Endothelial cell of umbilical vein (primary cell): ENCODE measurements around the gene SLC28A1. TPM values are rescaled to one million over a fixed set of nuclear protein-coding genes. Genes with fewer than 3 reads are reported as not detected.

Experiments
- BruUV-seq: library from RNA; stranded (reverse); fragments of 400-500 nt; replicated peaks from 2 replicates; lab custom pipeline; 2021; lab: Mats Ljungman, UMichigan
- CTCF ChIA-PET: fragments of 300-600, 350-600 bp; sonication (Branson Sonifier 250); formaldehyde crosslinking; loops from one replicate; lab custom pipeline; 2021; ENCODE audit warnings: antibody characterized with exemption, inconsistent platforms; lab: Charles Lee
- POLR2A ChIA-PET: fragments of 300-600, 350-600 bp; sonication (Branson Sonifier 250); formaldehyde crosslinking; loops from one replicate; lab custom pipeline; 2021; ENCODE audit warnings: antibody characterized with exemption, inconsistent platforms; lab: Charles Lee
- DNase-seq: peaks from one replicate; pipeline ENCODE4 v3.0.0-alpha.2; 2011; ENCODE audit warnings: low read depth, low spot score
- FAIRE-seq: peaks from 2 replicates; lab custom pipeline; 2011; peaks lifted over from hg19 to GRCh38; lab: Jason Lieb, UNC
- H2AFZ ChIP-seq: 2 replicates; pipeline ENCODE4 v1.6.0; 2012; ENCODE audit warnings: low read depth, low read length, control low read depth, inconsistent platforms
- H3K27ac ChIP-seq: 2 replicates; pipeline ENCODE4 v1.5.1; 2011; ENCODE audit warnings: low read depth, mild to moderate bottlenecking, control low read depth, low read length, moderate library complexity; ENCODE audit not compliant: insufficient read depth
- H3K27me3 ChIP-seq, 2 experiments: 2 replicates each; pipeline versions ENCODE4 v1.6.0 to v1.6.1; 2011; ENCODE audit warnings: low read length in 2 of 2, mixed read lengths in 1 of 2; ENCODE audit not compliant: control insufficient read depth in 2 of 2, insufficient read depth in 2 of 2
- H3K36me3 ChIP-seq, 2 experiments: 2 replicates in 1 of 2; 3 replicates in 1 of 2; pipeline ENCODE4 v1.5.1; 2011; ENCODE audit warnings: low read length in 2 of 2, mild to moderate bottlenecking in 1 of 2, moderate library complexity in 1 of 2; ENCODE audit not compliant: control insufficient read depth in 2 of 2, insufficient read depth in 2 of 2; ENCODE audit errors: extremely low read depth in 1 of 2
- H3K4me1 ChIP-seq: 3 replicates; pipeline ENCODE4 v1.5.1; 2011; ENCODE audit warnings: mild to moderate bottlenecking, low read length; ENCODE audit not compliant: control insufficient read depth, insufficient read depth; ENCODE audit errors: extremely low read depth
- H3K4me2 ChIP-seq: 2 replicates; pipeline ENCODE4 v1.6.1; 2011; ENCODE audit warnings: low read length, control low read depth, mixed read lengths; ENCODE audit not compliant: insufficient read depth
- H3K4me3 ChIP-seq, 3 experiments: fragments of 200-600 bp in 1 of 3; sonication (generic), shearing (Covaris generic) in 1 of 3; replicated peaks in 1 of 3; 2 replicates each; pipeline ENCODE4 v1.5.1; 2011 to 2016; ENCODE audit warnings: control low read depth in 3 of 3, low read length in 3 of 3, mild to moderate bottlenecking in 2 of 3, inconsistent platforms in 1 of 3, low read depth in 1 of 3, moderate library complexity in 1 of 3; ENCODE audit not compliant: insufficient read depth in 1 of 3
- H3K79me2 ChIP-seq: 2 replicates; pipeline ENCODE4 v1.6.0; 2012; ENCODE audit warnings: low read length, inconsistent platforms; ENCODE audit not compliant: control insufficient read depth, insufficient read depth
- H3K9ac ChIP-seq: replicated peaks from 2 replicates; pipeline ENCODE3; 2011; ENCODE audit warnings: low read length, control low read depth; ENCODE audit not compliant: insufficient read depth; ENCODE audit errors: extremely low read depth
- H3K9me1 ChIP-seq: replicated peaks from 3 replicates; pipeline ENCODE4 v1.6.0; 2011; ENCODE audit warnings: mild to moderate bottlenecking, low read length; ENCODE audit not compliant: control insufficient read depth, insufficient read depth; ENCODE audit errors: extremely low read depth
- H3K9me3 ChIP-seq: replicated peaks from 2 replicates; pipeline ENCODE4 v1.5.1; 2012; ENCODE audit warnings: low read length, inconsistent platforms; ENCODE audit not compliant: control insufficient read depth, insufficient read depth
- H4K20me1 ChIP-seq: replicated peaks from 2 replicates; pipeline ENCODE3; 2011; ENCODE audit warnings: mild to moderate bottlenecking, low read length; ENCODE audit not compliant: control insufficient read depth, insufficient read depth; ENCODE audit errors: extremely low read depth
- EZH2 ChIP-seq: IDR thresholded peaks from 2 replicates; pipeline ENCODE4 v1.6.1; 2012; ENCODE audit warnings: borderline replicate concordance, low read depth, mild to moderate bottlenecking, moderate library complexity, low read length, inconsistent platforms; ENCODE audit not compliant: severe bottlenecking
- FOS ChIP-seq: IDR thresholded peaks from 2 replicates; pipeline ENCODE4 v1.6.1; 2011; ENCODE audit warnings: mild to moderate bottlenecking, low read length, moderate library complexity, borderline replicate concordance; ENCODE audit not compliant: insufficient read depth
- GATA2 ChIP-seq: IDR thresholded peaks from 2 replicates; pipeline ENCODE4 v1.7.0; 2011; ENCODE audit warnings: low read depth, mild to moderate bottlenecking, moderate library complexity, mixed read lengths, low read length; ENCODE audit not compliant: insufficient read length, insufficient read depth
- JUN ChIP-seq: IDR thresholded peaks from 2 replicates; pipeline ENCODE4 v1.6.1; 2011; ENCODE audit warnings: borderline replicate concordance, low read depth; ENCODE audit not compliant: insufficient read length, insufficient read depth
- MYC ChIP-seq: IDR thresholded peaks from one replicate; pipeline ENCODE4 v1.6.1; 2011; ENCODE audit warnings: mild to moderate bottlenecking, low read depth, low read length
- POLR2A ChIP-seq: IDR thresholded peaks from 2 replicates; pipeline ENCODE4 v1.6.1; 2012; ENCODE audit warnings: low read depth, mild to moderate bottlenecking, control low read depth, low read length
- POLR2AphosphoS5 ChIP-seq: IDR thresholded peaks from 2 replicates; pipeline ENCODE4 v1.6.1; 2012; ENCODE audit warnings: low read depth, mild to moderate bottlenecking, control low read depth, low read length, moderate library complexity; ENCODE audit not compliant: insufficient read depth
- dilution Hi-C: fragments of 300-500 bp; cut with MboI; formaldehyde crosslinking; loops from one replicate; pipeline ENCODE4 v1.15.0; 2019; ENCODE audit warnings: low sequenced_read_pairs; ENCODE audit not compliant: extremely low pct_ligation_motif_present
- intact Hi-C: fragments of 100-400 bp; cut with micrococcal nuclease; formaldehyde crosslinking; loops from one replicate; pipeline ENCODE4 v1.10.0; 2022
- polyA plus RNA-seq, 4 experiments: library from polyadenylated mRNA; depleted of rRNA in 3 of 4; stranded (reverse) in 3 of 4; unstranded in 1 of 4; fragments of >200 nt; gene quantifications; 2 replicates each; pipeline versions ENCODE4 v1.2.1 to v1.2.3, GENCODE V29; 2011 to 2012; ENCODE audit warnings: missing spikeins in 1 of 4
- total RNA-seq: library from RNA; stranded (reverse); gene quantifications from 2 replicates; pipeline ENCODE4 v1.2.3, GENCODE V29; 2021
- TF ChIP-seq, protein P1 (sequence below), 2 donors: IDR thresholded peaks; 1 replicate in 1 of 2; 2 replicates in 1 of 2; pipeline ENCODE4 v1.5.1; 2011; ENCODE audit warnings: low read length in 2 of 2, mild to moderate bottlenecking in 2 of 2, moderate library complexity in 2 of 2, control low read depth in 1 of 2, inconsistent platforms in 1 of 2, low read depth in 1 of 2; ENCODE audit not compliant: insufficient read depth in 1 of 2; ENCODE audit errors: extremely low read depth in 1 of 2
- TF ChIP-seq, protein P2 (sequence below): IDR thresholded peaks from 2 replicates; pipeline ENCODE4 v1.6.1; 2011; ENCODE audit not compliant: insufficient read depth, insufficient read length

The SLC28A1 gene
- total and polyA plus RNA-seq, 2 donors (not counting 3 experiments of a cell fraction or from before 2014, with no cell fraction given): not detected

DNA sequence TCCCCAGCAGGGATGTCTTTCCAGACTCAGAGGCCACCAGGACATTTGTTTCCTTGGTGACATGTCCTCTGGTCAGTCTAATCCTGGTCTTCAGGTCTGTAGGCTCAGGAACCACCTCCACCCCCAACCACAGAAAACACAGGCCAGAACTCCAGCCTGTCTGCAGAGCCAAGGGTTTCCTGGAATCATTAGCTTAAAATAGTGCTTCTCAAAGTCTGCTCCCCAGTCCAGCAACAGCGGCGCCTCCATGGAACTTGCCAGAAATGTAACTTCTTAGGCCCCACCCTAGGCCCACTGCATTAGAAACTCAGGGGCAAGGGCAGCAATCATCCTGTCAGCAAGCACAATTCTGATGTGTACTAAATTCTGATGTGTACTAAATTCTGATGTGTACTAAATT is 20.0 kb downstream of the SLC28A1 start:
- no peak overlapping the region for H3K27ac ChIP-seq
- ChIA-PET CTCF (interaction anchor here (1.0 to 3.2 kb wide), 2 partner anchors 8 to 24 kb away, joined by 5 to 9 read pairs; no protein-coding TSS in a partner anchor), POLR2A (no interaction called here)
- peak; percentile 15 for FAIRE-seq
- dilution Hi-C loops (no loop called here), intact Hi-C loops (no loop called here)
- TF ChIP-seq FOS: no peak
- TF ChIP-seq MYC: no peak
- TF ChIP-seq POLR2A: no peak
- TF ChIP-seq, protein P1, sequence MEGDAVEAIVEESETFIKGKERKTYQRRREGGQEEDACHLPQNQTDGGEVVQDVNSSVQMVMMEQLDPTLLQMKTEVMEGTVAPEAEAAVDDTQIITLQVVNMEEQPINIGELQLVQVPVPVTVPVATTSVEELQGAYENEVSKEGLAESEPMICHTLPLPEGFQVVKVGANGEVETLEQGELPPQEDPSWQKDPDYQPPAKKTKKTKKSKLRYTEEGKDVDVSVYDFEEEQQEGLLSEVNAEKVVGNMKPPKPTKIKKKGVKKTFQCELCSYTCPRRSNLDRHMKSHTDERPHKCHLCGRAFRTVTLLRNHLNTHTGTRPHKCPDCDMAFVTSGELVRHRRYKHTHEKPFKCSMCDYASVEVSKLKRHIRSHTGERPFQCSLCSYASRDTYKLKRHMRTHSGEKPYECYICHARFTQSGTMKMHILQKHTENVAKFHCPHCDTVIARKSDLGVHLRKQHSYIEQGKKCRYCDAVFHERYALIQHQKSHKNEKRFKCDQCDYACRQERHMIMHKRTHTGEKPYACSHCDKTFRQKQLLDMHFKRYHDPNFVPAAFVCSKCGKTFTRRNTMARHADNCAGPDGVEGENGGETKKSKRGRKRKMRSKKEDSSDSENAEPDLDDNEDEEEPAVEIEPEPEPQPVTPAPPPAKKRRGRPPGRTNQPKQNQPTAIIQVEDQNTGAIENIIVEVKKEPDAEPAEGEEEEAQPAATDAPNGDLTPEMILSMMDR (IDR thresholded peaks at IDR 0.05; ENCODE audit: extremely low read depth in 1 of 2, insufficient read depth in 1 of 2, low read depth in 1 of 2, low read length in 2 of 2): no peak
- H3K9me1 ChIP-seq: no peaks in the 10 kb centered on the region
- no peaks in the 10 kb centered on the region for H4K20me1 ChIP-seq
- no peak overlapping the region for H3K4me3 ChIP-seq
- H3K9me3 ChIP-seq: no peaks in the 10 kb centered on the region
- no peaks in the 10 kb centered on the region for H3K27me3 ChIP-seq
- no peak for DNase-seq
- no peaks in the 10 kb centered on the region for H3K4me1 ChIP-seq
- no peak overlapping the region for H2AFZ ChIP-seq
- H3K79me2 ChIP-seq: no peaks in the 10 kb centered on the region
- H3K36me3 ChIP-seq: no peaks in the 10 kb centered on the region
- no peak overlapping the region for H3K4me2 ChIP-seq
- no peak overlapping the region for H3K9ac ChIP-seq
- no TSS peak for BruUV-seq

DNA sequence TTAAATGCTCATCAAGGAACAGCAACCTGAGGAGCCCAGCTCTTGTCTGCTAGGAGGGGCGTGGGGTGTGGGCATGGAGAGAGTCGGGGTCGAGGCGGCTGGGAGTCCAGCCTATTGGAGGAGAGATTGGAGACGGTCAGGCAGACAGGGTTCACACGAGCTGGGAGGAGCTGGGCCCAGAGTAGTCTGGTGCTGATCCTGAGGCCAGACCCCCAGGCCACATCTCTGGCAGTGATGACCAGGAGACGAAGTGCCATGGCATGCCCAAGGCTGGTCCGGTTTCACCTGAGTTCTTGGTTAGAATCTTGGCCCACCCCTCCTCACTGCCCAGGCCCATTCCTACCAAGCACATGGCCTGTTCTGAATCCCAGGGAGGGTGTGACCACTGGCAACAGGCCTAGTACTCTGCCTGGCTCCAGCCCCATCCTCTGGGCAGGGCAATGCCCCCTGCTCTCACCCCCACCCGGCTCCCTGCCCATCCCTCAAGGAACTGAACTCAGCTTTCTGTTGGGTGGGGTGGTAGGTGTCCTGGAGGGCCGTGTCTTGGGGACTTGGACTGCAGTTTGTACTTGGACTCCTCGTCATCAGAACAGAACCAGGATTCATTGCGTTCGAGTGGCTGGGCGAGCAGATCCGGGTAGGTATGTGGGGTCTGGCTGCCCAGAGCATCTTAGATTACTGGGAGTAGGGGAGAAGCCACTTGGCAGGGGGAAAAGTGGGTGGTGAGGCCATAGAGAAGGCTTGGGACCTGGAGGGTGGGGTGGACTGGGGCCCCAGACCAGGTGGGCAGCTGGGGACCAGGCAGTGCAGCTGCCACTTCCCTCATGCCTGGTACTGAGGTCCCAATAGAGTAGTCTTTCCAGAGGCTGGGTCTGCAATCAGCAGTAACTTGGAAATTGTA is 20.8 kb downstream of the SLC28A1 start:
- Histone ChIP-seq H3K27ac (no peak overlapping the region), H4K20me1 (no peaks in the 10 kb centered on the region), H3K9me1 (no peaks in the 10 kb centered on the region), H3K4me1 (no peaks in the 10 kb centered on the region), H3K4me2 (no peak overlapping the region), H3K9ac (no peak overlapping the region), H3K27me3 (no peaks in the 10 kb centered on the region), H2AFZ (no peak overlapping the region), H3K9me3 (no peaks in the 10 kb centered on the region), H3K79me2 (no peaks in the 10 kb centered on the region), H3K36me3 (no peaks in the 10 kb centered on the region), H3K4me3 (no peak overlapping the region)
- dilution Hi-C loops (no loop called here), intact Hi-C loops (no loop called here)
- ChIA-PET CTCF (interaction anchor here (0.6 to 3.2 kb wide), 4 partner anchors 7 to 70 kb away, joined by 3 to 9 read pairs (median 4); no protein-coding TSS in a partner anchor), POLR2A (no interaction called here)
- BruUV-seq: no TSS peak
- no peak for TF ChIP-seq GATA2
- TF ChIP-seq POLR2AphosphoS5: no peak
- TF ChIP-seq, protein P2, sequence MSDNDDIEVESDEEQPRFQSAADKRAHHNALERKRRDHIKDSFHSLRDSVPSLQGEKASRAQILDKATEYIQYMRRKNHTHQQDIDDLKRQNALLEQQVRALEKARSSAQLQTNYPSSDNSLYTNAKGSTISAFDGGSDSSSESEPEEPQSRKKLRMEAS: no peak
- TF ChIP-seq FOS: no peak
- TF ChIP-seq EZH2: no peak
- no peak for TF ChIP-seq MYC
- TF ChIP-seq JUN: no peak
- TF ChIP-seq, protein P1 (IDR thresholded peaks at IDR 0.05; ENCODE audit: extremely low read depth in 1 of 2, insufficient read depth in 1 of 2, low read depth in 1 of 2, low read length in 2 of 2): no peak
- no peak for TF ChIP-seq POLR2A
- DNase-seq (no peak), FAIRE-seq (no peak)
